Fibroblast of lung (primary cell): ENCODE data around the gene FANK1.

Source experiments
- CTCF ChIP-seq, 2 donors: IDR thresholded peaks in 1 of 2; conservative IDR thresholded peaks in 1 of 2; 1 replicate in 1 of 2; 2 replicates in 1 of 2; pipeline ENCODE4 v1.5.1; 2011 to 2012; ENCODE audit warnings: low read length in 2 of 2, control low read depth in 1 of 2, inconsistent platforms in 1 of 2, low read depth in 1 of 2, mild to moderate bottlenecking in 1 of 2
- EZH2 ChIP-seq: IDR thresholded peaks from 2 replicates; pipeline ENCODE4 v1.5.1; 2012; ENCODE audit warnings: low read length, control low read depth, mild to moderate bottlenecking; ENCODE audit errors: missing control alignments

GRCh38 chr10:126058104-126058503 is 161.7 kb downstream of the FANK1 start:
- no peak for TF ChIP-seq EZH2
- no peak for TF ChIP-seq CTCF (conservative IDR thresholded peaks at IDR 0.05 in 1 of 2, IDR thresholded peaks at IDR 0.05 in 1 of 2; ENCODE audit: low read depth in 1 of 2, low read length in 2 of 2)
